ENCODE measurements around the gene DUSP9. TPM values are rescaled to one million over a fixed set of nuclear protein-coding genes. Genes with fewer than 3 reads are reported as not detected.

DUSP9 gene
- total RNA-seq, 1 experiment from 2014 or later = 2.4 TPM

- H3K79me1 ChIP-seq (ENCODE audit: insufficient read depth, low read depth, low read length, poor library complexity, severe bottlenecking) = no peaks in the 10 kb centered on the region
- H3K4me1 ChIP-seq (ENCODE audit: insufficient read depth, low read length) = no peaks in the 10 kb centered on the region
- no peak overlapping the region for H3K14ac ChIP-seq (ENCODE audit: insufficient read depth, low read length)
- no peaks in the 10 kb centered on the region for H3K23me2 ChIP-seq (ENCODE audit: insufficient read length, low read depth, low read length, poor library complexity, severe bottlenecking)
- no peak overlapping the region for H2BK20ac ChIP-seq (ENCODE audit: low read depth, low read length, poor library complexity, severe bottlenecking)
- no peak overlapping the region for H4K8ac ChIP-seq (replicated peaks; ENCODE audit: insufficient read length, low read depth, low read length)
- H3K27ac Mint-ChIP-seq = no peak overlapping the region
- no peak overlapping the region for H3K4ac ChIP-seq (ENCODE audit: low read depth, low read length)
- H3K36me3 Mint-ChIP-seq (ENCODE audit: insufficient read depth in 1 of 3, low read depth in 3 of 3) = peaks cover 2 to 17% (median 10%) of the 10 kb centered on the region in 3 experiments; a peak in 6 of 7 replicates
- TF ChIP-seq CTCF (conservative IDR thresholded peaks at IDR 0.05) = no peak
- no peak overlapping the region for H2AK5ac ChIP-seq (ENCODE audit: insufficient read length, low read length)
- peaks cover 14 to 27% of the 10 kb centered on the region in 2 experiments for H3K4me1 Mint-ChIP-seq
- H3K9ac ChIP-seq (ENCODE audit: extremely low read depth, insufficient read length, low read length) = no peak overlapping the region
- no peak overlapping the region for H3K27ac ChIP-seq (ENCODE audit: insufficient read length, low read depth, low read length)
- H3K56ac ChIP-seq (ENCODE audit: insufficient read length, low read depth, low read length) = no peak overlapping the region
- no peaks in the 10 kb centered on the region for H4K20me1 ChIP-seq (ENCODE audit: control insufficient read depth, insufficient read depth, insufficient read length)
- H3K18ac ChIP-seq (ENCODE audit: insufficient read length, low read depth, low read length) = no peak overlapping the region
- peaks cover 42% of the 10 kb centered on the region for H3K27me3 Mint-ChIP-seq (ENCODE audit: low read depth)
- no peaks in the 10 kb centered on the region; the same call in 1 of the 2 replicates for H3K27me3 ChIP-seq (ENCODE audit: insufficient read depth, low read length)
- peaks cover 69 to 82% of the 10 kb centered on the region in 2 experiments for H3K9me3 Mint-ChIP-seq
- no peak overlapping the region for H3K4me2 ChIP-seq (ENCODE audit: insufficient read depth, insufficient read length, low read length)
- DNase-seq = no peak
- H2AFZ ChIP-seq (ENCODE audit: low read length) = no peak overlapping the region
- no peak overlapping the region for H4K5ac ChIP-seq (ENCODE audit: insufficient read length, low read depth, low read length)
- no peak overlapping the region for H3K4me3 Mint-ChIP-seq
- no peak overlapping the region for H2BK120ac ChIP-seq (ENCODE audit: low read depth, low read length, poor library complexity, severe bottlenecking)
- no peaks in the 10 kb centered on the region for H3K79me2 ChIP-seq (ENCODE audit: insufficient read depth, low read length)
- WGBS (ENCODE audit: extremely low coverage, insufficient read length, low lambda C conversion rate) = no CpG with 5 or more reads among the region's 23 CpGs
- no peak overlapping the region for H3K23ac ChIP-seq (ENCODE audit: insufficient read length, low read depth, low read length)
- no peak overlapping the region for H2BK12ac ChIP-seq (ENCODE audit: insufficient read length, low read depth, low read length)
- no peak overlapping the region for H4K91ac ChIP-seq (ENCODE audit: insufficient read length, low read depth, low read length)
- H2BK5ac ChIP-seq (ENCODE audit: insufficient read length, low read length) = no peak overlapping the region
- no peak overlapping the region for H3T11ph ChIP-seq (ENCODE audit: low read length)
- H2BK15ac ChIP-seq (ENCODE audit: low read depth, low read length) = no peak overlapping the region
- H3K9me3 ChIP-seq (ENCODE audit: control insufficient read depth, low read depth, low read length) = peaks cover 13% of the 10 kb centered on the region
These were observed 23.1 kb downstream of the DUSP9 start for GRCh38 chrX:153669901-153670731.
